H1 (cell line): ENCODE data around the gene LSM3. TPM values are rescaled to one million over a fixed set of nuclear protein-coding genes. Genes with fewer than 3 reads are reported as not detected.

ENCODE experiments used
- EP300 ChIP-seq, 2 experiments: IDR thresholded peaks; 1 replicate in 1 of 2; 2 replicates in 1 of 2; pipeline ENCODE4 v1.6.1; 2011 to 2012; ENCODE audit warnings: low read depth in 2 of 2, low read length in 2 of 2, mild to moderate bottlenecking in 2 of 2, borderline replicate concordance in 1 of 2, inconsistent platforms in 1 of 2, moderate library complexity in 1 of 2
- HDAC2 ChIP-seq, 2 experiments: fragments of 300-600 bp in 1 of 2; sonication (generic) in 1 of 2; IDR thresholded peaks; 2 replicates each; pipeline ENCODE4 v1.6.1; 2011 to 2012; ENCODE audit warnings: low read depth in 2 of 2, low read length in 2 of 2, mild to moderate bottlenecking in 2 of 2, moderate library complexity in 2 of 2, borderline replicate concordance in 1 of 2, inconsistent platforms in 1 of 2
- POU5F1 ChIP-seq: IDR thresholded peaks from 2 replicates; pipeline ENCODE4 v1.6.1; 2011; ENCODE audit warnings: low read depth, mild to moderate bottlenecking, low read length, moderate library complexity
- SAP30 ChIP-seq: fragments of 300-600 bp; sonication (generic); IDR thresholded peaks from 2 replicates; pipeline ENCODE4 v1.7.1; 2012; ENCODE audit warnings: low read length, moderate library complexity, mild to moderate bottlenecking, inconsistent platforms; ENCODE audit not compliant: insufficient read depth, insufficient replicate concordance
- SP2 ChIP-seq: IDR thresholded peaks from 2 replicates; pipeline ENCODE4 v1.6.1; 2012; ENCODE audit warnings: mild to moderate bottlenecking, low read length, inconsistent platforms
- SP4 ChIP-seq: IDR thresholded peaks from 2 replicates; pipeline ENCODE4 v1.6.1; 2012; ENCODE audit warnings: low read length, inconsistent platforms
- TAF1 ChIP-seq: IDR thresholded peaks from 2 replicates; pipeline ENCODE4 v1.6.1; 2011; ENCODE audit warnings: mild to moderate bottlenecking, low read depth, low read length
- USF2 ChIP-seq: IDR thresholded peaks from 2 replicates; pipeline ENCODE4 v1.6.1; 2011; ENCODE audit warnings: low read length, improper control_type of control experiment
- polyA plus RNA-seq, 7 experiments: library from polyadenylated mRNA; depleted of rRNA in 3 of 7; stranded (reverse) in 5 of 7; unstranded in 2 of 7; fragments of >200 nt in 5 of 7; fragments of 200-250 nt in 2 of 7; gene quantifications; 1 replicate in 5 of 7; 2 replicates in 1 of 7; 4 replicates in 1 of 7; pipeline versions ENCODE4 v1.2.1 to v1.2.3, GENCODE V29; 2011 to 2013; ENCODE audit warnings: missing spikeins in 2 of 7, mixed read lengths in 2 of 7
- total RNA-seq: library from RNA; stranded (reverse); fragmentation: NEBNext Ultra II Directional; extraction: Animal tissue kit (Norgen Biotek cat#: 25700); gene quantifications from 2 replicates; pipeline ENCODE4 v1.2.1, GENCODE V29; 2021
- TF ChIP-seq, protein P1 (sequence below): IDR thresholded peaks from 2 replicates; pipeline ENCODE4 v1.6.1; 2012; ENCODE audit warnings: low read length, inconsistent platforms

Gene LSM3
- total and polyA plus RNA-seq, 2 of the 8 experiments (the other 6 are each of a cell fraction or from before 2014, with no cell fraction given): 7.1 to 25.4 TPM

DNA sequence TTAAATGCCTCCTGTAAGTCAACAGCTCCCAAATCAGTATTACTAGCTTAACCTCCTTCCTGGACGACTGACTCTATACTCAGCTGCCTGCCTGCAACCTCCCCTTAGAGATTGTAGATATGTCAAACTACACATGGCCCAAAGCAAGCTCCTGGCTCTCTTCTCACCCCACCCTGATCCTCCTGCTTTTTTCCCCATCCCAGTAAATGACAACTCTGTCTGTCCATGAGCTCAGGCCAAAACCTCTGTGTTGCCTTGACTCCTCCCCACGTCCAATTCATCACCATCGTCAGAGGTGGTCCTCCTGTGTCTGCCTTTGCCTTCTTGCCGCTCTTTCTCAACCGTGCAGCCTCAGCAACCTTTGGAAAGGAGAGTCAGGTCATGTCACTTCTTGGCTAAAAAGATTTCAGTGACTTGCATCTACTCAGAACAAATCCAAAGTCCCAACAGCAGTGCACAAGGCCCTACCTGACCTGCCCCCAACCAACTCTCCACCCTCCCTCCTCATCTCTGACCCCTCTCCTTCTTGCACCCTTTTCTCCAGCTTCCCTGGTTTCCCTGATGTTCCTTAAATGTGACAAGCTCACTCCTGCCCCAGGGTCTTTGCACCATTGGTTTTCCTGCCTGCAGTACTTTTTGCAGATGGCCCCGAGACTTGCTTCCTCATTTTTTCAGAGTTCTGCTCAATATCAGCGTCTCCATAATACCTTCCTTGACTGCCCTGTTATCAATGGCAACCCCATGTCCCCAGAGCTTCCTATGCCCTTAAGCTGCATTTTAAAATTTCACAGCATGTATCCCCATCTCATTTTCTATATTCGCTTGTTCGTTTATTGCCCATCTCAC, 52.8 kb downstream of the LSM3 start (continued):
- TF ChIP-seq POU5F1 (no peak), SP4 (no peak), USF2 (no peak), HDAC2 (IDR thresholded peaks at IDR 0.05; ENCODE audit: borderline replicate concordance in 1 of 2, low read depth in 2 of 2, low read length in 2 of 2) (no peak), SP2 (no peak), EP300 (IDR thresholded peaks at IDR 0.05; ENCODE audit: borderline replicate concordance in 1 of 2, low read depth in 2 of 2, low read length in 2 of 2) (no peak), TAF1 (no peak), SAP30 (no peak)
- TF ChIP-seq, protein P1, sequence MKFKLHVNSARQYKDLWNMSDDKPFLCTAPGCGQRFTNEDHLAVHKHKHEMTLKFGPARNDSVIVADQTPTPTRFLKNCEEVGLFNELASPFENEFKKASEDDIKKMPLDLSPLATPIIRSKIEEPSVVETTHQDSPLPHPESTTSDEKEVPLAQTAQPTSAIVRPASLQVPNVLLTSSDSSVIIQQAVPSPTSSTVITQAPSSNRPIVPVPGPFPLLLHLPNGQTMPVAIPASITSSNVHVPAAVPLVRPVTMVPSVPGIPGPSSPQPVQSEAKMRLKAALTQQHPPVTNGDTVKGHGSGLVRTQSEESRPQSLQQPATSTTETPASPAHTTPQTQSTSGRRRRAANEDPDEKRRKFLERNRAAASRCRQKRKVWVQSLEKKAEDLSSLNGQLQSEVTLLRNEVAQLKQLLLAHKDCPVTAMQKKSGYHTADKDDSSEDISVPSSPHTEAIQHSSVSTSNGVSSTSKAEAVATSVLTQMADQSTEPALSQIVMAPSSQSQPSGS: no peak
